MCF 10A (cell line): ENCODE data around the gene CBARP. TPM values are rescaled to one million over a fixed set of nuclear protein-coding genes. Genes with fewer than 3 reads are reported as not detected.

ENCODE experiments used
- BruUV-seq: library from RNA; stranded (reverse); fragments of 400-500 nt; replicated peaks from 2 replicates; lab custom pipeline; 2021; lab: Mats Ljungman, UMichigan
- CTCF ChIA-PET: fragments of 300-600 bp; sonication (Branson Sonifier 250); formaldehyde crosslinking; extraction: SDS; loops from one replicate; lab custom pipeline; 2021; ENCODE audit warnings: antibody characterized with exemption, inconsistent platforms; lab: Yijun Ruan, JAX
- POLR2A ChIA-PET: fragments of 300-600, 350-650 bp; sonication (Branson Sonifier 250); formaldehyde crosslinking; extraction: SDS; loops from one replicate; lab custom pipeline; 2020; ENCODE audit warnings: antibody characterized with exemption, inconsistent platforms; lab: Yijun Ruan, JAX
- DNase-seq: peaks from one replicate; pipeline ENCODE4 v3.0.0-alpha.2; 2018; ENCODE audit not compliant: unreplicated experiment
- H3K27ac Mint-ChIP-seq: one replicate; pipeline ENCODE4 v1.8.0; 2022; ENCODE audit warnings: mild to moderate bottlenecking, low read depth, mixed read lengths; ENCODE audit not compliant: unreplicated experiment
- H3K27me3 Mint-ChIP-seq: one replicate; pipeline ENCODE4 v1.8.0; 2022; ENCODE audit warnings: mixed read lengths; ENCODE audit not compliant: insufficient read depth, unreplicated experiment
- H3K36me3 Mint-ChIP-seq: one replicate; pipeline ENCODE4 v1.8.0; 2022; ENCODE audit warnings: mild to moderate bottlenecking, moderate library complexity, mixed read lengths; ENCODE audit not compliant: insufficient read depth, unreplicated experiment
- H3K4me1 Mint-ChIP-seq: one replicate; pipeline ENCODE4 v1.8.0; 2022; ENCODE audit warnings: mixed read lengths; ENCODE audit not compliant: insufficient read depth, unreplicated experiment
- H3K4me3 Mint-ChIP-seq: one replicate; pipeline ENCODE4 v1.8.0; 2022; ENCODE audit warnings: mild to moderate bottlenecking, moderate library complexity, mixed read lengths; ENCODE audit not compliant: unreplicated experiment
- H3K9me3 Mint-ChIP-seq: one replicate; pipeline ENCODE4 v1.8.0; 2022; ENCODE audit warnings: mixed read lengths; ENCODE audit not compliant: unreplicated experiment
- intact Hi-C: fragments of 100-400 bp; cut with micrococcal nuclease; formaldehyde crosslinking; loops from 2 replicates; pipeline ENCODE4 v1.14.1; 2022
- total RNA-seq: library from RNA; stranded (reverse); gene quantifications from 2 replicates; pipeline ENCODE4 v1.2.3, GENCODE V29; 2022
- TF ChIP-seq, protein P1 (sequence below): fragments of 200-600 bp; IDR thresholded peaks from one replicate; pipeline ENCODE4 v1.8.0; 2022; ENCODE audit warnings: antibody characterized with exemption, mild to moderate bottlenecking; ENCODE audit not compliant: unreplicated experiment

Gene CBARP
- total RNA-seq, 1 experiment from 2014 or later: 7.0 TPM

DNA sequence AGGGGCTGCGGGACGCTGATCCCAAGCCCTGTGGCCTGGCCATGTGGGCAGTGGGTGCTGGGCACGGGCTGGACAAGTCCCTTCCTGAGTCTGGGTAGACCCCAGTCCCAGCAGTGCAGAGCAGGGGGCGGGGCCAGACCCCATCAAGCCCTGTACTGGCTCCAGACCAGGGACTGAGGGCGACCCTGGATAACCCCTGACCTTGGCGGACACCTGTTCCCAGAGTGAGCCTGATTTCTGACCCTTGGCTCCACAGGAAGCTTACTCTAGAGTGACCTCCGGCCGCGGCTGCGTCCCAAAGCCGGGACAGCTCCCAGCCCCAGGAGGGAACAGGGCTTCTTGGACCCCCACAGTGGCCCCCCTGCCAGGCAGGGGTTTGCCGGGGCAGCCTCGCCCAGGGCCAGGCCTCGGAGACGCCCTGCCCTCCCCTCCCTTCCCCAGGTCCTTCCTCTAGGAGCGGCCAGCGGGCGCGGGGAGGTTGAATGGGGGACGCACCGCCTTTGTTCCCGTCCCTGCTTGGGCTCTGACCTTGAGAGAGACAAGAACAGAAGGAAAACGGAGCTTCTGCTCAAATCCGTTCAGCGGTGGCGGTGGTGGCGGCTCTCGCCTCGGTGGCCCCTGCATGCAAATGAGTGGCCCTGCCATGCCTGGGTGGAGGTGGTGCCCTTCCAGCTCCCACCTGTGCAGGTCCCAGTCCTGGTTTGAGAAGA is 45.6 kb upstream of the CBARP start:
- Mint-ChIP-seq H3K4me3 (no peak overlapping the region), H3K9me3 (no peaks in the 10 kb centered on the region), H3K4me1 (peaks cover 6% of the 10 kb centered on the region), H3K36me3 (peaks cover 11% of the 10 kb centered on the region), H3K27ac (no peak overlapping the region), H3K27me3 (peaks cover 27% of the 10 kb centered on the region)
- TF ChIP-seq, protein P1, sequence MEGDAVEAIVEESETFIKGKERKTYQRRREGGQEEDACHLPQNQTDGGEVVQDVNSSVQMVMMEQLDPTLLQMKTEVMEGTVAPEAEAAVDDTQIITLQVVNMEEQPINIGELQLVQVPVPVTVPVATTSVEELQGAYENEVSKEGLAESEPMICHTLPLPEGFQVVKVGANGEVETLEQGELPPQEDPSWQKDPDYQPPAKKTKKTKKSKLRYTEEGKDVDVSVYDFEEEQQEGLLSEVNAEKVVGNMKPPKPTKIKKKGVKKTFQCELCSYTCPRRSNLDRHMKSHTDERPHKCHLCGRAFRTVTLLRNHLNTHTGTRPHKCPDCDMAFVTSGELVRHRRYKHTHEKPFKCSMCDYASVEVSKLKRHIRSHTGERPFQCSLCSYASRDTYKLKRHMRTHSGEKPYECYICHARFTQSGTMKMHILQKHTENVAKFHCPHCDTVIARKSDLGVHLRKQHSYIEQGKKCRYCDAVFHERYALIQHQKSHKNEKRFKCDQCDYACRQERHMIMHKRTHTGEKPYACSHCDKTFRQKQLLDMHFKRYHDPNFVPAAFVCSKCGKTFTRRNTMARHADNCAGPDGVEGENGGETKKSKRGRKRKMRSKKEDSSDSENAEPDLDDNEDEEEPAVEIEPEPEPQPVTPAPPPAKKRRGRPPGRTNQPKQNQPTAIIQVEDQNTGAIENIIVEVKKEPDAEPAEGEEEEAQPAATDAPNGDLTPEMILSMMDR: no peak
- intact Hi-C loops: loop anchor here (5.0 kb wide), 1 partner anchor 79 kb away; no protein-coding TSS in a partner anchor
- BruUV-seq: no TSS peak
- DNase-seq: no peak
- POLR2A ChIA-PET: no interaction called here
- CTCF ChIA-PET: no interaction called here

DNA sequence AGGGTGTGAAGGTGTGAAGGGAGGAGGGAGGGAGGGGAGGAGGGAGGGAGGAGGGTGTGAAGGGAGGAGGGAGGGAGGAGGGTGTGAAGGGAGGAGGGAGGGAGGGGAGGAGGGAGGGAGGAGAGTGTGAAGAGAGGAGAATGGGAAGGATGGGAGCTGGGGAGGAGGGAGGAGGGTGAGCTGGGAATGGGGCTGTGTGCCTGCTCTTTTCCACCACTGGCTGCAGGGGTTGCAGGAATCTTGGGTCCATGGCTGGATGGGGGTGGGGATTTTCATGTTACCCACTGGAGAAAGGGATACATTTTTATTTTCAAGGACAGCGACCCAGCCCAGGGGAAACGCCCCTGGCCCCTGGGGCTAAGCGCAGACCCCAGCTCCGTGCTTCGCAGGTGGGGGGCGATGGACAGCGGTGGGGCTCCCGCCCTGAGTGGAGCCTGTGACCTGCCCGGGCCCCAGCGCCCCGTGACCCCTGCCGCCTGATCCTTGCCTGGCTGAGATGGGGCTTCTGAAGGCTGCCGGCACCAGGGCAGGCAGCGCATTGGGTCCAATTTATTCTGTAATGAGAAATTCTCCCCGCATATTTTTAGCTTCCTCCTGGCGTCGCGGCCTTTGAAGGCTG is 44.9 kb upstream of the CBARP start:
- BruUV-seq: no TSS peak
- Mint-ChIP-seq H3K36me3 (peaks cover 17% of the 10 kb centered on the region), H3K4me3 (no peak overlapping the region), H3K27me3 (peaks cover 27% of the 10 kb centered on the region), H3K27ac (no peak overlapping the region), H3K9me3 (no peaks in the 10 kb centered on the region), H3K4me1 (peaks cover 6% of the 10 kb centered on the region)
- POLR2A ChIA-PET: no interaction called here
- TF ChIP-seq, protein P1: no peak
- no peak for DNase-seq
- intact Hi-C loops: loop anchor here (5.0 kb wide), 1 partner anchor 80 kb away; no protein-coding TSS in a partner anchor
- CTCF ChIA-PET: no interaction called here

DNA sequence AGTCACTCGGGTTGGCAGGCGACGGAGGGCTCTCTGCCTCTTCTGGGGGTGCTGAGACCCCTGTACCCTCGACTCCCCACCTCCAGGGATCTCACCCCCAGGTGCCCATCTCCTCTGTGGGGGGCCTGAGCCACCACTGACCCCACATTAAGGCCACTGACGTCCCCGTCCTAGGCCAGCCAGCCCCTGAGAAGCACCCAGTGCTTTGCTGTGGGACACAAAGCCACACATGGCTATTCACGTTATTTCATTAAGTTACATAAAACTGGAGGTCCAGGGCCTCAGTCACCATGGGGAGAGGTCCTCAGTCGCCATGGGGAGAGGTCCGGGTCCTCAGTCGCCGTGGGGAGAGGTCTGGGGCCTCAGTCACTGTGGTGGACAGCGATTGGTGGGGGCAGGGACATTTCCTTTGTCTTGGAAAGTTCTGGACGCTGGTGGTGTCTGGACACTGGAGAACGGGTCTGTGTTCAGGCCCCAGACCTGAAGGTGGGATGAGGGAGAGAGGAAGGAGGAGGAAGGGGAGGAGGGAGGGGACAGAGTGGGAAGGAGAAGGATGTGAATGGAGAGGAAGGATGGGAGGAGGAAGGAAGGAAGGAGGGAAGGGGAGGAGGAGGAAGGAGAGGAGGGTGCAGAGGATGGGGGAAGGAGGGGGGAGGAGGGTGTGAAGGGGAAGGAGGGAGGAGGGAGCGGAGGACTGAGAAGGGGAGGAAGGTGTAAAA is 43.9 kb upstream of the CBARP start:
- ChIA-PET CTCF (no interaction called here), POLR2A (no interaction called here)
- TF ChIP-seq, protein P1: no peak
- Mint-ChIP-seq H3K27me3 (peaks cover 24% of the 10 kb centered on the region), H3K9me3 (no peaks in the 10 kb centered on the region), H3K27ac (no peak overlapping the region), H3K4me3 (no peak overlapping the region), H3K4me1 (peaks cover 9% of the 10 kb centered on the region), H3K36me3 (peaks cover 18% of the 10 kb centered on the region)
- intact Hi-C loops: loop anchor here (5.0 kb wide), 1 partner anchor 81 kb away; no protein-coding TSS in a partner anchor
- DNase-seq: no peak
- no TSS peak for BruUV-seq
